HG03108 (cell line): ENCODE data around the gene KLRD1.
"Not testable (repeated sequence)": the region's sequence is repeated elsewhere in the genome, so short reads cannot be mapped to it uniquely, and the experiment has no call there.

ENCODE experiments used
- ATAC-seq: cut with Tn5 transposase; IDR thresholded peaks from one replicate; pipeline ENCODE4 v1.9.1; 2021; ENCODE audit warnings: moderate library complexity; ENCODE audit not compliant: unreplicated experiment

The KLRD1 gene

GRCh38 chr12:10307630-10308029 is at the start of gene KLRD1:
KLRD1 (plus strand) TSS chr12:10307870; CDS start chr12:10308078, 208 bp downstream.
- ATAC-seq, result no peak

- no peak for ATAC-seq
Observed at GRCh38 chr12:10260927-10261326, 46.7 kb upstream of the KLRD1 start.

GRCh38 chr12:10268037-10268436 is 39.6 kb upstream of the KLRD1 start:
- no peak for ATAC-seq

GRCh38 chr12:10272467-10272866 is 35.2 kb upstream of the KLRD1 start:
- ATAC-seq, result no peak

GRCh38 chr12:10276774-10277173 is 30.9 kb upstream of the KLRD1 start:
- ATAC-seq, result no peak

GRCh38 chr12:10278104-10278503 is 29.6 kb upstream of the KLRD1 start:
- no peak for ATAC-seq

GRCh38 chr12:10279937-10280336 is 27.7 kb upstream of the KLRD1 start:
- no peak for ATAC-seq

- no peak for ATAC-seq
Observed at GRCh38 chr12:10283027-10283426, 24.6 kb upstream of the KLRD1 start.

- ATAC-seq, result no peak
Observed at GRCh38 chr12:10285919-10286318, 21.8 kb upstream of the KLRD1 start.

GRCh38 chr12:10289005-10289754 is 18.5 kb upstream of the KLRD1 start:
- no peak for ATAC-seq

GRCh38 chr12:10291030-10291429 is 16.6 kb upstream of the KLRD1 start:
- no peak for ATAC-seq

GRCh38 chr12:10293151-10293550 is 14.5 kb upstream of the KLRD1 start:
- ATAC-seq, result no peak

- ATAC-seq, result no peak
Observed at GRCh38 chr12:10293570-10294227, 14.0 kb upstream of the KLRD1 start.

- no peak for ATAC-seq
Observed at GRCh38 chr12:10301103-10301502, 6.6 kb upstream of the KLRD1 start.

- no peak for ATAC-seq
Observed at GRCh38 chr12:10304161-10304574, 3.5 kb upstream of the KLRD1 start.

GRCh38 chr12:10305411-10305810 is 2.3 kb upstream of the KLRD1 start:
- ATAC-seq, result no peak

GRCh38 chr12:10310926-10311720 is 3.5 kb downstream of the KLRD1 start:
- ATAC-seq, result no peak

- ATAC-seq, result no peak
Observed at GRCh38 chr12:10319388-10319787, 11.7 kb downstream of the KLRD1 start.

- ATAC-seq, result no peak
Observed at GRCh38 chr12:10320643-10321042, 13.0 kb downstream of the KLRD1 start.

GRCh38 chr12:10328691-10329090 is 21.0 kb downstream of the KLRD1 start:
- ATAC-seq, result not testable (repeated sequence)

- no peak for ATAC-seq
Observed at GRCh38 chr12:10331642-10332239, 24.1 kb downstream of the KLRD1 start.
